Upper lobe of left lung (tissue), 4 donors: ENCODE results near the gene THRA.

Experiments used
- CTCF ChIP-seq, 6 experiments: fragments of 450-650 bp in 4 of 6; fragments of 200-600 bp in 2 of 6; sonication (generic) in 2 of 6; IDR thresholded peaks; one replicate each; pipeline ENCODE4 v1.5.1; 2016 to 2019; ENCODE audit warnings: antibody characterized with exemption in 6 of 6
- POLR2A ChIP-seq, 4 donors: fragments of 450-650 bp; IDR thresholded peaks; one replicate each; pipeline ENCODE4 v1.5.1; 2016 to 2017; ENCODE audit warnings: antibody characterized with exemption in 4 of 4, mild to moderate bottlenecking in 2 of 4
- POLR2AphosphoS5 ChIP-seq, 2 donors: sonication (generic); formaldehyde crosslinking; IDR thresholded peaks; one replicate each; pipeline ENCODE4 v1.5.1; 2017; ENCODE audit warnings: antibody characterized with exemption in 2 of 2

GRCh38 chr17:40028595-40028994, 34.2 kb upstream of the THRA start:
- TF ChIP-seq CTCF (IDR thresholded peaks at IDR 0.05) (no peak), POLR2A (IDR thresholded peaks at IDR 0.05) (no peak), POLR2AphosphoS5 (IDR thresholded peaks at IDR 0.05) (no peak)
